GM18507 (cell line): ENCODE measurements around the gene APLN.

Experiments used
- DNase-seq: peaks from one replicate; pipeline ENCODE4 v3.0.0; 2011; ENCODE audit warnings: low read depth; ENCODE audit not compliant: insufficient read length; ENCODE audit errors: extremely low spot score
- FAIRE-seq: peaks from 2 replicates; lab custom pipeline; 2011; peaks lifted over from hg19 to GRCh38; lab: Jason Lieb, UNC

Gene APLN, protein sequence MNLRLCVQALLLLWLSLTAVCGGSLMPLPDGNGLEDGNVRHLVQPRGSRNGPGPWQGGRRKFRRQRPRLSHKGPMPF

DNA sequence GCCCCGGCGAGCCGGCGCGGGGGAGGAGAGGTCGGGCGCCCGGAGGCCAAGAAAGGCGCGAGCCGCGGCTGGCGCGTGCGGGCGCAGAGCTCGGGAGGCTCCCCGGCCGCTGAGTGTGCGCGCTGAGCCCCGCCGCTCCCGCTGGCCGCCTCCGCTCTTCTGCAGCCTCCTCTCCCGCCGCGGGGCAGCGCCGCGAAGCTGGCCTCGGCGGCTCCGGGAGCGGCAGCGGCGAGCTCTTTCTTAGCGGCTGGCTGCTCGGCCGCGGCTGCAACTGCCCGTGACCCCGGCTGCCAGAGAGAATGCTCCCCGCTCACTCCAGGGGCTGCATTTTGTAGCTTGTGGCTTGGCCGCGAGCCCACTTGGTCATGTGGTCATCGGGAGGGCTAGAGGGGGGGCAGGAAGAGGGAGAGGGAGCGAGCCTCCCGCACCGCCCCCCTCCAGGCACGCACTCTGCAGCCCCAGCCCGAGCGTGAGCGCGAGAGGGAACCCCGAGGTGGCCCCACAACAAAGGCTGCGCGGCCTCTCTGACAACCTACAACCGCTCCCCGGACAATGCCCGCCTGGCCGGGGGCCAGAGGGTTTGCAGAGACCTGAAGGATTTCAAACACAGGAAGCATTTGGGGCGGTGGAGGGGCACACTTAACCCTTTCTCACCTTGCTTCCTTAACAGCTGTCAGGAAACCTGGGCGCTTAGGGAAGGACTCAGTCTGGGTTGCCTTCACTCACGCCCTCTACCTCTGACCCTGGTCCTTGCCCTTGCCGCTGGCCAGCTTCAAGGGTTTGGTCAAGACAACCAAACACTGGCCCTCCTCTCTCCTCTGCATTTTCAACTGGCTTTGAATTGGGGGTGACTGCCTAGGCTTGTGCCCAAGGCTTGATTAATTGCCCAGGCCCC is at the start of gene APLN:
TSS of gene APLN (minus strand) at position 305 of the 895 bp plus-strand sequence. CDS start 326 bp downstream, outside the sequence.
- no peak for FAIRE-seq
- DNase-seq: no peak

DNA sequence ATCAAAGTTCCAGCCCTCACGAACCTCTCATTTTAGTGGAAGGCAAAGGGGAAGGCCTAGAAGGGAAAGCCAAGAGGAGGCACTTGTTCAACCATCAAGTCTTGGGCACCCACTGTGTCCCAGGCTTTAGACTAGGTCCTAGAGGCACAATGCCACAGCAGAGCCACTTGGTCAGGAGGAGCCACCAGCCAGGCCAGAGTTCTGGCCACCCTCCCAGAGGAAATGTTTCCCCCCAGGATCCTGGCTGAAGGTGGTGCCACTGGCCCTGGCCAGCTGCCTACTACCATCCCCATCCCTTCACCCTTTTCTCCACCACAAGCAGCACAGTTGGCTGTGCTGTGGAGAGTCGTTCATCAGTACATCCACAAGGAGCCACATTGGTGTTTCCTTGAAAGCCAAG is 49.7 kb upstream of the APLN start:
- FAIRE-seq (no peak), DNase-seq (no peak)

DNA sequence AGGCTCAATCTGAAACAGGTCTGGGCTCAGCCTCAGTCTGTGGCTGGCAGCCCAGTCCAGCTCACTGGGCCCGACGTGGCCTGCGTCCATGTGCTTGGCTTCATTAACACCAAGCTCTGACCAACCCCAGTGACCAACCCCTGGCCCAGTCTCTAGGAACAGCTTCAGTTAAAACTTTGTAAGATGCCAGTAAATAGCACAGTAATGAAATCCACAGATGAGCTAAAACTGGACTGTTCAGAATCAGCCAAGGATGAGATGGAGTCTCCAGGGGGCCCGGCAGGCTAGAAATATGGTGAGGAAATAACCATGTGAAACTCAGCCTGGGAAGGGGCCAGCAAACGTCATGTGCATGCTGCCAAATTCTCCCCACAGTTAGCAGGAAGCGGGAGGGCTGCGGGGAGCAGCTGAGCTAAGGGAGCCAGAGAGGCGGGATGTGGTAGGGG is 46.9 kb upstream of the APLN start:
- DNase-seq (no peak), FAIRE-seq (no peak)

DNA sequence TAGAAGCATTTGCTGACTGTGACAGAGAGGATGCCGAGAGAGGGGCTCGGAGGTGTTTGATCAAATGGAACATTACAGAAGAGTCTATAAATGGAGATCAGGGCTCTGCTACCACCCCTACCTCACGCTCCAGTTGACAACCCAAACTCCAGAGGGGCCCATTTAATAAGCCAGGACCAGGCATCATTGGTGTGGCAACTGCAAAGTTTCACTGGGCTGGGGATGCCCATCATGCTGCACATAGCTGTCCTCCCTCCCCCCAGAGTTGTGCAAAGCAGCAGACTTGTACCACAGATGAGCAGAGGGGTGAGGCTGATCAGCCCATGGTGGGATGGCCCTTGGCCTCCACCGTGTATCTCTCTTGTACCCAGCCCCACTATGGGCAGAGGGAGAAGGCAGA is 45.8 kb upstream of the APLN start:
- DNase-seq (no peak), FAIRE-seq (no peak)

DNA sequence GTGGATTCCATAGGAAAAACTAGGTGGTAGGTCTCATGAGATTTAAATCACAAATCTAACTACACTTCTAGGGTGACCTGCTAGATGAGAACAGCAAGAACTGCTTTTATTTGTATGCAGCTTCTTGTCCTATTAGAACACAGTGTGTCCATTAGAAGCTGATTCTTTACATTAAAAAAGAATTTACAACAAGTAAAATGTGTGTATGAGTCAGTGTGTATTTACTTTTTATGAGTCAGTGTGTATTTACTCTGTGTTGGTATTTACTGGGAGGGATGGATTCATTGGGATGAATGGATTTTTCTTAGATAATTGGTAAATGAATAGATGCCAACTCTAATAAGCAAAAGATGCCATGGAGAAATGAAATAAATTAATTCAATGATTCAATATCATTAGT is 43.4 kb upstream of the APLN start:
- DNase-seq (no peak), FAIRE-seq (no peak)

DNA sequence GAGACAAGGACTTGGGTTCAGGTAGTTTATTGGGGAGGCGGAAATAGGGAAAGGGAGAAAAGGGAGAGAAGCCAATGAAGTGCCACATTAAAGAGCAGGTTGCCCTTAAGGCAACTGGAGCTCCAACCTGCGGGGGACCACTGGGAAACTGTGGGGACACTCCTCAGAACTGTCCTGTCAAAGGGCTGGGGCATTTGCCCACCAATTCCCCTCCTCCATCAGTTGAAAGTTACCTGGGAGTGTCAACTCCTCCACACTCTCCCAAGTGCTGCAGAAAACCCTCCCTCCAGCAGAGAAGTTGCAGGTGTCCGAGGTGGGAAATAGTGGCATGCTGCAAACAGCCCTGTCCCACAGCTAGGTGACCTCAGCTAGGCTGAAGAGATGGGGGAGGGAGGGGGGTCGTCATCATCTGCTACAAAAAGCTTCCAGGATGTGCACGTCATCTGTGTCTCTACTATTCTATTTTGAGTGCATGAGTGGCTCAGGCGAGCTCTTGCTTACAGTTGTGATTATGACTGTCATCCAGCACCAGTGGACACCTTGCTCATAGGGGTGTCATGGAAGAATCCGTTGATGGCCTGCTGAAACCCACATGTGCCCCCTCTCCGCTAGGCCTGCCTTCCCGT is 42.6 kb upstream of the APLN start:
- no peak for FAIRE-seq
- DNase-seq: no peak

DNA sequence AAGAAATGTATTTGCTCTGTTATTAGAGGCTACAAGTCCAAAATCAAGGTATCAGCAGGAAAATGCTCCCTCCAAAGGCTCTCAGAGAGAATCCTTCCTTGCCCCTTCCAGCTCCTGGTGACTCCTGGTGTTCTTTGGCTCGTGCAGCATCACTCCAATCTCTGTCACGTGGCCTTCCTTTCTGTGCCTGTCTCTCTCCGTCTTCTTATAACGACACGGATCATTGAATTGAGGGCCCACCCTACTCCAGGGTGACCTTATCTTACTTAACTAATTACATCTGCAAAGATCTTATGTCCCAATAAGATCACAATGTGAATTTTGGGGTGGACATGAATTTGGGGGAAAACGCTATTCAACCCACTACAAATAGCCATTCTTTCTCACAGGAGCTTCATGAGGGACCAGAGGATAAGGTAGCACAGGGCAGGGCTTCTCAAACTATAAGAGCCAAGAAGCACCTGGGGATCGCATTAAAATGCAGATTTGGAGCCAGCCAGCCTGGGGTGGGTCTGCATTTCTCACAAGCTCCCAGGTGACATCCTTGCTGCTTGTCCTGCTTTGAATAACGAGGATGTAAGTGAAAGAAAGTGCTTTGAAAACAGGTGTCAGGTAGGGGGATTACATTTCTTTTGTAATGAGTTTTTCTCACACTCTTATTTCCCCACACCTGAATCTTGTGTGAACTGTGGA is 41.9 kb upstream of the APLN start:
- no peak for DNase-seq
- no peak for FAIRE-seq

DNA sequence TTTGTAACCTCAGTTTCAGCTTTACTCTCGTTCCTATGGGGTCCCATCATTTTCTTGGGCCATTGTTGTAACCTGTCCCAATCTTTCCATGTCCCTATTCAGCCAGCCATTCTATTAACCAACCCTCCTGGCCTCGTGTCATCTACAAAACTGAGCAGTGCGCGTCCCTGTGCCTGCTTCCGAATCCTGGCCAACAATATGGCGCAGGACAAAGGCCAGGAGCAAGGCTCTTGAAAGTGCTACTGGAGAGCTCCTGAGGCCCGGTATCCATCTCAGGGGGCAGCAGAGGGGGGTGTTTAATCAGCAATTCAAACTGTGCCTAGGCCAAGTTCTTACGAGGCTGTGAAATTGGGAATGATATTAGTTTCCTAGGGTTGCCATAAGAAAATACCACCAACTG is 41.2 kb upstream of the APLN start:
- FAIRE-seq (no peak), DNase-seq (no peak)

DNA sequence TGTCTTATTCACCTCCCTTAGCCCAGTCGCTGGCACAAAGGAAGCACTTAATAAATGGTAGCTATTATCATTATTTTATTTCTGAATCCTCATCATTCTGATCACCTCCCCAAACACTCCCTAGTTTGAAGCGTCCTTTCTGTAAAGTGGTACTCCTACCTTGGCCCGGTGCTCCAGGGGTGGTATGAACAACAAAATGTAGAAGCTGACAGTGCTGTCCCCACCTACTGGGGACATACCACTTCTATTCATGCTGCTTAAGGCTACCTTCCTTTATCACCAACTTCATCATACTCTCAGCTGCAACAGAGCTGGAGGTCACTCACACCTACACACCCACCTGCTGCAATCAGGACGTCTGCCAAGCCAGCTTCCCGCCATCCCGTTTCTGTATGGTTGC is 40.8 kb upstream of the APLN start:
- no peak for FAIRE-seq
- DNase-seq: no peak

DNA sequence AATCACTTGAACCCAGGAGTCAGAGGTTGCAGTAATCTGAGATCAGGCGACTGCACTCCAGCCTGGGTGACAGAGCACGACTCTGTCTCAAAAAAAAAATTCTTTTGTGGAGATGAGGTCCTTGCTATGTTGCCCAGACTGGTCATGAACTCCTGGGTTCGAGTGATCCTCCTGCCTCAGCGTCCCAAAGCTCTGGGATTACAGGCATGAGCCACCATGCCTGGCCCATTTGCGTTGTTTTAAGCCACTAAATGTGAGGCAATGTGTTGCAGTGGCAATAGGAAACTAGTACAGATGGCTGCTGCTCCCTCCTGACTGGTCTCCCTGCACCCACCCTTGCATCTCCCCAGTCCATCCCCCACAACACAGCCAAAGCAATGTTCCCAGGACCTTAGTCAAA is 40.0 kb upstream of the APLN start:
- FAIRE-seq (no peak), DNase-seq (no peak)

DNA sequence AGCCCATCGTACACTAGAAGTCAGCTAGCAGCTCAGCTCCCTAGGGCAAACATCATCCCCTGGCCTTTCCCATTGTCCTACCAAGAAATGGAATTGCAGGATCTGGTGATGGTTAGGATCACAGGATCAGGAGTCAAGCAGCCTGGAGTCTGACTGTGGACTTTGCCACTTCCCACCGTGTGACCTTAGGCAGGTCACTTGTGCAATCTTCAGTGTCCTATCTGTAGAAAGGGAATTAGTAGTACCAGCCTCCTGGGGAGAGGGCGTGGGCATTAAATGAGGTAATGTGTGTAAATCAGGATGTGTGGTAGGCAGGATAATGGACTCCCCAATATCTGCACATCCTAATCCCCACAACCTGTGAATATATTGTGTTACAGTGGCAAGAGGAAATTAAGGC is 38.6 kb upstream of the APLN start:
- FAIRE-seq (no peak), DNase-seq (no peak)

DNA sequence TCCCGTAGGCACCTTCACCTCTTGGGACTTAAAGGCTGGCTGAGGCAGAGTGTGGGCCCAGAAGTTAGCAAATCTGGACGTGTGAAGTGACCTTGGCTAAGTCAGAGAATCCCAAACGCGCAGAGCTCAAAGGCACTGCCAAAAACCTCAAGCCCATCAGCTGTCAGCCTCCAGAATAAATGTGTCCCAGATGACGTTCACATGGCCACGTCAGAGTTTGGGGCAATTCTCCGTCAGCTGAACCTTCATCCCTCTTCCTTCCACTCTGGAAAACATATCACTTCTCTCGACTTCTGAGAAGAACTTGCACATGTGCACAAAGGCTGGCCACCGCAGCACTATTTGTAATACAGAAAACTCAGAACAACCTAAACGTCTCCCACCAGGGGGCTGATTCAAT is 35.7 kb upstream of the APLN start:
- DNase-seq: no peak
- no peak for FAIRE-seq

DNA sequence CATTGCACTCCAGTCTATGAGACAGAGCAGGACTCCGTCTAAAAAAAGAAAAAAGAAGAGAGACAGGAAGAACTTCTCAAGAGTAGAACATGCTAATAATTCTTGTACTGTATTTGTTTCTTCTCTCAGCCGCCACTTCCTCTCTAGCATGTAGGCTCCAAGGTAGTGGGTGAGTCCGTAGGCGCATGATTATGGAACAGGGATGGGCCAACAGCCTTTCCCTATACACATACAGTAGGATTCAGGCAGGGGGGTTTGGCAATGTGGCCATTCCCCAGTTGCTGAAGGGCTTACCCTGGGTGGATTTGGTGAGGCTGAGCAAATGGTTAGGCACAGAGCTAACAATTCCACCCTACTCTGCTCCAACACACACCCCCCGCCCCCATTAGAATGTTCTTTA is 35.0 kb upstream of the APLN start:
- FAIRE-seq: no peak
- DNase-seq: no peak

DNA sequence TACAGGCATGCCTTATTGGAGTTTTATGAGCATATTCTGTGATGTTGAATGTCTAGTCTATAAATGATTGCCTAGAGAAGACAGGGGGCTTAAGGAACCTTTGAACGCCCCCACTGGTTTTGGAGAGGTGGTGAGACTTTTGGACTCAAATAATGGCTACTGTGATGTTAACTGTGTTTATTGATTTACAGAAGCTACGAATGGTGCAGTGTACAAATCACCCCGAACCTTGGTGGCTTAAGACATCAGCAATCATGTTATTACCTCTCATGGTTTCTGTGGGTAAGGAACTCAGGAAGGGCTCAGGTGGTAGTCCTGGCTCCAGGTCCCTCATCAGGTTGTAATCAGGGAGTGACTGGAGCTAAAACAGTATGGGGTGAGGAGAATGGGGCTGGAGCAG is 33.3 kb upstream of the APLN start:
- DNase-seq (no peak), FAIRE-seq (no peak)

DNA sequence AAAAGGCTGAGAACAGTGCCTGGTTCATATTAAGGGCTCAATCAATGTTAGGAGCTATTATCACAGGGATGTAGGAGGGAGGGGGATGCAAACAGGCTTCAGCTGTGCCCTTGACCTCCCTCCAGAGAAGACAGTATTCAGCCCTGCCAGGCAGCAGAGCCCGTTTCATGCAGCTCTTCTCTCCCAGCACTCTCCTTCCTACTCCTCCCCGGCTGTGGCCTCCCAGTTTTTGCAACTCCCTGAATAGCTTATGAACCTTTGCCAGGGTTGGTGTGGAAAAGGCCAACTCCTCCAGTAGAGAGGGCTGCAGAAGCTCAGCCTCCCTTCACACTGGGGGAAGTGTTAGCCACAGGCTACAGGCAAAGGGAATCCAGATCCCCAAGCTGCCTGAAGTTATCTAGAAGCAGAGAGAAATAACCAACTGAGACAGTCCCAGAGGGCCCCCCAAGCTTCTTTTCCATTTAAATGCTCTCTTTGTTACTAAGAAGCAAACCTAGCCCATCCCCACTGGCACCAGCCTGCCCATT is 31.7 kb upstream of the APLN start:
- DNase-seq (no peak), FAIRE-seq (no peak)

DNA sequence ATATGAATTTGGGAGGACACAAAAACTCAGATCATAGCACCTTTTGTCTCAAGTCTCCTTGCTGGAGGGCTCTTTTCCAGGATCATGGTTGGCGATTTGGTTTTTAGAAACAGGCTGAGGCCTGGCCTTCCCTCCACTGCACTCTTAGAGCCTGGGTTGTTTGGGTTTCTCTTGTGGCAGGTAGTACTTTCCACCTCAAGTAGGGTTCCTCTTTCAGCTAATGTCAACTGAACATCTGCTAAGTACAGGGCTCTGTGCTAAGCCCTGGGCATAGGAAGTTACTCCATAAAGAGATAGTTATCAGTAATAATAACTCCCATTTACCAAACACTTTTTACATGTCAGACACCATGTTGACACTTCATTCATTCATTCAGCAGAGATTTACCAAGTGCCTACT is 28.2 kb upstream of the APLN start:
- FAIRE-seq (no peak), DNase-seq (no peak)

DNA sequence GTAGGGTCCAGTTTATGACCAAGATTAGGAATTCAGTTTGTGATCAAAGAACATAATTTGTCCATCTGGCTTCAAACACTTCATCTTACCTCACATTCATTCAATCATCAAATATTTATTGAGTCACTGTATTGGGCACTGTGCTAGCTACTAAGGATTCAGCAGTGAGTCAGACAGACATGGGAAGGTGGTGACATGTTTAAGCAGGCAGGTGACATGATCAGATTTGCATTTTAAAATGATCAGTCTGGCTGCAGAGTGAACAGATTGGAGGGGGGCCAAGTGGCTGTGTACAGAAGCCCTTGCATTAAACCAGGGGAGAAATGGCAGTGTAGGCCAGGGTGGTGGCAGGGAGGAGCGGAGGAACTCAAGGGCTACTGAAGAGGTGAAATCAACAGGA is 25.1 kb upstream of the APLN start:
- DNase-seq: no peak
- no peak for FAIRE-seq

DNA sequence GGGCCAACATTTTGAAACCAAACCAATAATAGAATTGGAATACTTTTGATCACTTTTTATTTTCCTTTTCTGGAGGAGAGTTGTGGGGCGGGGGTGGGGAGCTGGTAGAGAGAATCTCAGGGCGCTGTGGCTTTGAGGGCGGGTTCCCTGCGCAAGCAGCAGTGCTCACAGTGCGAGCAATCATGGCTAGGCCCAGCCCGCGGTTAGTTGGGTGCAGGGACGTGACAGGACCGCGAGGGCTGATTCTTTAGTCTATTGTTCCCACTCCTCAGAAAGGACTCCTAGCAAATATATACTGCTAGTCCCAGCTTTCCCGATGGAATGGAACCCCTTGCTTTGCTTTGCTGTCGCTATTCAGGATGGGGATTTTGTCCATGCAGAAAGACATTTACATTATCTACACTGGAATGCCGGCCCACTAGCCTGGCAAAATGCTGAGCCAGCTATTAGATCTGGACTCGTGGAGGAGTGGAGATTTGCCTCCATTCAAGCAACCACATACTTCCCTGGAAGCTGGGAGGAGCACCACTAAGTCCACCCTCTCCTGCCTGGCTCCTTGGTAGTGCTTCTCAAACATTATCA is 23.9 kb upstream of the APLN start:
- DNase-seq (no peak), FAIRE-seq (no peak)

DNA sequence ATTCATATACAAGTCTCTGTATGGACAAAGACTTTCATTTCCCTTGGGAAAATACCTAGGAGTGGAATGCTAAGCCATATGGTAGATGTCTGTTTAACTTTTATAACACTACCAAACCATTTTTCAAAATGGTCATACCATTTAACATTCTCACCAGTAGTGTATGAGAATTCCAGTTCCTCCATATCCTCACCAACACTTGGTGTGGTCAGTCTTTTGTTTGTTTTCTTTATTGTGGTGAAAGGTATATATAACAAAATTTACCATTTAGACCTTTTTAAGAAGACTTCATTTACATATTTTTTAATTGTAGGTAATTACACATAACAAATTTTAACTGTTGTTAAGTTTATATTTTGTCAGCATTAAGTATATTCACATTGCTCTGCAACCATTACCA is 12.7 kb upstream of the APLN start:
- FAIRE-seq: no peak
- no peak for DNase-seq
